Osteocyte (in vitro differentiated cells): ENCODE data around the gene MRGPRD. TPM values are rescaled to one million over a fixed set of nuclear protein-coding genes. Genes with fewer than 3 reads are reported as not detected.

Experiments used
- DNase-seq: peaks from one replicate; pipeline ENCODE4 v3.0.0; 2021; ENCODE audit warnings: mixed read lengths; ENCODE audit not compliant: unreplicated experiment; ENCODE audit errors: extremely low spot score
- H3K27ac Mint-ChIP-seq: one replicate; pipeline ENCODE4 v1.8.0; 2021; ENCODE audit warnings: mild to moderate bottlenecking, mixed read lengths; ENCODE audit not compliant: unreplicated experiment
- H3K27me3 Mint-ChIP-seq: one replicate; pipeline ENCODE4 v1.8.0; 2021; ENCODE audit warnings: mixed read lengths; ENCODE audit not compliant: unreplicated experiment
- H3K36me3 Mint-ChIP-seq: one replicate; pipeline ENCODE4 v1.8.0; 2021; ENCODE audit warnings: mixed read lengths; ENCODE audit not compliant: unreplicated experiment
- H3K4me1 Mint-ChIP-seq: one replicate; pipeline ENCODE4 v1.8.0; 2021; ENCODE audit warnings: mixed read lengths; ENCODE audit not compliant: unreplicated experiment
- H3K4me3 Mint-ChIP-seq: one replicate; pipeline ENCODE4 v1.8.0; 2021; ENCODE audit warnings: mild to moderate bottlenecking, moderate library complexity, mixed read lengths; ENCODE audit not compliant: unreplicated experiment
- H3K9me3 Mint-ChIP-seq: one replicate; pipeline ENCODE4 v1.8.0; 2021; ENCODE audit warnings: mixed read lengths; ENCODE audit not compliant: unreplicated experiment
- CTCF ChIP-seq: fragments of 200-600 bp; sonication (generic); IDR thresholded peaks from 2 replicates; pipeline ENCODE4 v1.5.0; 2021; ENCODE audit warnings: antibody characterized with exemption, mild to moderate bottlenecking, moderate library complexity
- total RNA-seq: library from RNA; stranded (reverse); gene quantifications from 2 replicates; pipeline ENCODE4 v1.2.1, GENCODE V29; 2021

The MRGPRD gene
- total RNA-seq, 1 donor from 2014 or later: not detected

- peak overlapping the region; percentile 97 for H3K27ac Mint-ChIP-seq
- no peak overlapping the region for H3K4me3 Mint-ChIP-seq
- no peaks in the 10 kb centered on the region for H3K27me3 Mint-ChIP-seq
- DNase-seq: no peak
- TF ChIP-seq CTCF: no peak
- H3K36me3 Mint-ChIP-seq: peaks cover 2% of the 10 kb centered on the region
- H3K4me1 Mint-ChIP-seq: peaks cover 70% of the 10 kb centered on the region
- H3K9me3 Mint-ChIP-seq: no peaks in the 10 kb centered on the region
Observed at GRCh38 chr11:69010361-69010891, 29.6 kb upstream of the MRGPRD start.

- TF ChIP-seq CTCF: no peak
- Mint-ChIP-seq H3K36me3 (peaks cover 5% of the 10 kb centered on the region), H3K27me3 (no peaks in the 10 kb centered on the region), H3K4me1 (peaks cover 68% of the 10 kb centered on the region), H3K4me3 (no peak overlapping the region), H3K9me3 (no peaks in the 10 kb centered on the region), H3K27ac (peak overlapping the region; percentile 97)
- no peak for DNase-seq
Observed at GRCh38 chr11:69009441-69010211, 28.8 kb upstream of the MRGPRD start.

- Mint-ChIP-seq H3K9me3 (no peaks in the 10 kb centered on the region), H3K4me3 (no peak overlapping the region), H3K27me3 (no peaks in the 10 kb centered on the region), H3K27ac (peak overlapping the region; percentile 97), H3K4me1 (peaks cover 60% of the 10 kb centered on the region), H3K36me3 (peaks cover 5% of the 10 kb centered on the region)
- TF ChIP-seq CTCF: no peak
- DNase-seq: peak; percentile 94
Observed at GRCh38 chr11:69008737-69009440, 28.1 kb upstream of the MRGPRD start.

GRCh38 chr11:69007975-69008381 is 27.2 kb upstream of the MRGPRD start:
- Mint-ChIP-seq H3K4me3 (no peak overlapping the region), H3K36me3 (peaks cover 5% of the 10 kb centered on the region), H3K27me3 (no peaks in the 10 kb centered on the region), H3K9me3 (no peaks in the 10 kb centered on the region), H3K27ac (peak overlapping the region; percentile 97), H3K4me1 (peaks cover 58% of the 10 kb centered on the region)
- DNase-seq: no peak
- no peak for TF ChIP-seq CTCF

GRCh38 chr11:69006816-69007215 is 26.0 kb upstream of the MRGPRD start:
- Mint-ChIP-seq H3K4me1 (peaks cover 59% of the 10 kb centered on the region), H3K27me3 (no peaks in the 10 kb centered on the region), H3K9me3 (no peaks in the 10 kb centered on the region), H3K27ac (no peak overlapping the region), H3K36me3 (peaks cover 5% of the 10 kb centered on the region), H3K4me3 (no peak overlapping the region)
- TF ChIP-seq CTCF: no peak
- no peak for DNase-seq
